ENCODE data around the gene METAP1. TPM values are rescaled to one million over a fixed set of nuclear protein-coding genes. Genes with fewer than 3 reads are reported as not detected.

METAP1 gene
- total RNA-seq, 1 donor from 2014 or later: 41.9 TPM

DNA sequence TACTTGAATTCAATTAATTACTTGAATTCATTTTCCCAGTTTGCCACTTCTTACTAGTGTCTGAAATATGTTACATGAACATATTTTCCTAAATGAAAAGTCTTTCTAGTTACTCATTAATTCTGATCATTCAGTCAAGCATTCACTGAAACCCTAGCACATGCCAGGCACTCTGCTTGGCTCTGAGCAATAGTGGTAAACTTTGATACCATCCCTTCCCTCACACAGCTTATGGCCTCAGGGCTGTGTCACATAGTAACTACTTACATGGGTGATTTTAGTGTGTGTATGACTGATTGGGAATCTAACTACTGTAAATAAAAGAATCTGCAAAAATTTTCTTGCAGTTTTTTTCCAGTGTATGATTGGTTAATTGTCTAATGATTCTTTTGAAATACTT lies 32.7 kb downstream of the METAP1 start:
- TF ChIP-seq, protein P1, sequence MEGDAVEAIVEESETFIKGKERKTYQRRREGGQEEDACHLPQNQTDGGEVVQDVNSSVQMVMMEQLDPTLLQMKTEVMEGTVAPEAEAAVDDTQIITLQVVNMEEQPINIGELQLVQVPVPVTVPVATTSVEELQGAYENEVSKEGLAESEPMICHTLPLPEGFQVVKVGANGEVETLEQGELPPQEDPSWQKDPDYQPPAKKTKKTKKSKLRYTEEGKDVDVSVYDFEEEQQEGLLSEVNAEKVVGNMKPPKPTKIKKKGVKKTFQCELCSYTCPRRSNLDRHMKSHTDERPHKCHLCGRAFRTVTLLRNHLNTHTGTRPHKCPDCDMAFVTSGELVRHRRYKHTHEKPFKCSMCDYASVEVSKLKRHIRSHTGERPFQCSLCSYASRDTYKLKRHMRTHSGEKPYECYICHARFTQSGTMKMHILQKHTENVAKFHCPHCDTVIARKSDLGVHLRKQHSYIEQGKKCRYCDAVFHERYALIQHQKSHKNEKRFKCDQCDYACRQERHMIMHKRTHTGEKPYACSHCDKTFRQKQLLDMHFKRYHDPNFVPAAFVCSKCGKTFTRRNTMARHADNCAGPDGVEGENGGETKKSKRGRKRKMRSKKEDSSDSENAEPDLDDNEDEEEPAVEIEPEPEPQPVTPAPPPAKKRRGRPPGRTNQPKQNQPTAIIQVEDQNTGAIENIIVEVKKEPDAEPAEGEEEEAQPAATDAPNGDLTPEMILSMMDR (IDR thresholded peaks at IDR 0.05; ENCODE audit: insufficient read depth, low read length, severe bottlenecking): no peak
- Histone ChIP-seq H3K27me3 (ENCODE audit: control insufficient read depth, insufficient read depth, low read length) (no peaks in the 10 kb centered on the region), H3K4me3 (ENCODE audit: low read depth, low read length) (no peak overlapping the region), H3K36me3 (ENCODE audit: control insufficient read depth, insufficient read depth, low read length) (no peaks in the 10 kb centered on the region)
- DNase-seq (ENCODE audit: low read depth) (peak; percentile 58), FAIRE-seq (no peak)

DNA sequence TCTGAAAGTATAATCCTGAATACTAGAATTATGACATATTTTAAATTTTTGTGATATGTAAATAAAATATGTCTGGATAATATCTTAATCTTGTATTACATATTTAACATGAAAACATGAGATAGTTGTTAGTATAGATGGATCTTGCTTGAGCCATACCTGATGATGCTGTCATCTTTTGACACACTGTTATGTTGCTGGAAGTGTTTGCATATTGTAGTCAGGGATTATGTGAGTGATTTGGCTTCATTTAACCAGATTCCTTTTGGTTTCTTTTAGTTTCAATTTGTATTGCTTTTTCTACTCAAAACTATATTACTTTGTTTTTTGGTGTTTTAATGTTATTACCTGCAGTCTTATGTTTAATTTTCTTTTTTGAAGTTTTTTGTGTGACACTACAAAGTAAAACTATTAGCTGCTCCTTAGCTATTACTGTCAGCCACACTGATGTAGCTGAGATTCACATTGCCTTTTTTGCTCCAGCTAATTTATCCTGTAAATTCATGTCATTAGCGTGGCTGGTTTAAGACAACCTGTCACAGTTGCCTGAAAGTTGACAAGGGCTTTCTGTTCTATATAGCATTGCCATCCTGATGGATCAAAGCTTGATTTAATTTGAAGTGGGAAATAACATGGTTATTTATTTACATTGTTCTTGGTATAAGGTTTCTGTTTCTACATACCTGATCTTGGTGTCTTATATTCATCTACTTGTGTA lies 33.7 kb downstream of the METAP1 start:
- Histone ChIP-seq H3K36me3 (ENCODE audit: control insufficient read depth, insufficient read depth, low read length) (peaks cover 1% of the 10 kb centered on the region), H3K27me3 (ENCODE audit: control insufficient read depth, insufficient read depth, low read length) (no peaks in the 10 kb centered on the region), H3K4me3 (ENCODE audit: low read depth, low read length) (no peak overlapping the region)
- TF ChIP-seq, protein P1 (IDR thresholded peaks at IDR 0.05; ENCODE audit: insufficient read depth, low read length, severe bottlenecking): no peak
- DNase-seq (ENCODE audit: low read depth): no peak
- FAIRE-seq: no peak

DNA sequence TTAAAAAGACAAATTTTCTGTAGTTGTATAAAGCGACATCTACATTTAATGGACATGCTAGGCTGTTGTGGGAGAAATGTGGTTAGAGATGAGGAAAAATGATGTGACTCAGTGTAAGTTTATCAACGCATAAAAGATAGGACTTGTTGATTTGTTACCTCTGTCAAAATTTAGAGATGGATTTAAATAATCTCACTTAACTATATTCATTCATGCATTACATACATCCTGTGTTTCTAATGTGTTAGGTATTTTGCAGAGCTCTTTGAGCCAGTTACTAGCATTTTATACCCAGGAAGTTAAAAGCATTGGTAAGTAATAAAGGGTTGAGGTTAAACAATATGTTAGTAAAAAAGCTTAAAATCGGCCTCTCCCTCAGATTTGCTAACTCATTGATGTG lies 34.3 kb downstream of the METAP1 start:
- H3K36me3 ChIP-seq (ENCODE audit: control insufficient read depth, insufficient read depth, low read length): peaks cover 1% of the 10 kb centered on the region
- H3K4me3 ChIP-seq (ENCODE audit: low read depth, low read length): no peak overlapping the region
- FAIRE-seq (no peak), DNase-seq (ENCODE audit: low read depth) (no peak)
- H3K27me3 ChIP-seq (ENCODE audit: control insufficient read depth, insufficient read depth, low read length): no peaks in the 10 kb centered on the region
- TF ChIP-seq, protein P1 (IDR thresholded peaks at IDR 0.05; ENCODE audit: insufficient read depth, low read length, severe bottlenecking): no peak

DNA sequence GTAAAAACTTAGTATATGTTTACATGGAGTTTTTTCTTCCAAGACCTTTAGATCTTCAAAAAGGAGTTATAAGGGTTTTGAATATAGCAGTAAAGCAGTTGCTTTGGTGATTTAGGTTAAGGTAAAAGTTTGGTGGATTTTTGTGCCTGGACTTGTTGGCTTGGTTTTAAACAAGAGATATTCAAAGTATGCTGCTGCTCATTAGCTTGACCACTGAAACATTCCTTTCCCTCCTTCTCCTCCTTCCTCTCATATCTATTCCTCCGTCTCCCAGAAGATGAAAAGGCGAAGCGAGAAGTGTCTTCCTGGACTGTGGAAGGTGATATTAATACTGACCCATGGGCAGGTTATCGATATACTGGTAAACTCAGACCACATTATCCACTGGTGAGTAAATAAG lies 38.4 kb downstream of the METAP1 start:
- Histone ChIP-seq H3K4me3 (ENCODE audit: low read depth, low read length) (no peak overlapping the region), H3K27me3 (ENCODE audit: control insufficient read depth, insufficient read depth, low read length) (no peaks in the 10 kb centered on the region), H3K36me3 (ENCODE audit: control insufficient read depth, insufficient read depth, low read length) (peaks cover 2% of the 10 kb centered on the region)
- DNase-seq (ENCODE audit: low read depth): no peak
- TF ChIP-seq, protein P1 (IDR thresholded peaks at IDR 0.05; ENCODE audit: insufficient read depth, low read length, severe bottlenecking): no peak
- FAIRE-seq: no peak

DNA sequence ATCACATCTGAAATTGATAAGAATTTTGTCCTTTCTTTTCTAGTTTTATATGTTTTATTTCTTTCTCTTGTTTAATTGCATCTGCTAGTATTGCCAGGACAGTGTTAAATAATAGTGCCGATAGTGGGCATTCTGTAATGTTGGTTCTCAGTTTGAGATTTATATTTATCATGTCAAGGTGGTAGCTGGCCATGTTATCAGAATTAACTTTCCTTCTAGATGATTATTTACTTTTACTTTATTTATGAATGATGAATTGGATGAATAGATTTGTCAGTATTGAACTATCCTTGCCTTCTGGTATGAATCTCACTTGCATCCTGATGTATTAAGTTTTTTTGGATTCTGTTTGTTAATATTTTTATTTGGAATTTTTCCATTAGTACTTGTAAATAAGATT lies 42.7 kb downstream of the METAP1 start:
- FAIRE-seq (no peak), DNase-seq (ENCODE audit: low read depth) (no peak)
- H3K4me3 ChIP-seq (ENCODE audit: low read depth, low read length): no peak overlapping the region
- H3K27me3 ChIP-seq (ENCODE audit: control insufficient read depth, insufficient read depth, low read length): no peaks in the 10 kb centered on the region
- TF ChIP-seq, protein P1 (IDR thresholded peaks at IDR 0.05; ENCODE audit: insufficient read depth, low read length, severe bottlenecking): no peak
- peaks cover 2% of the 10 kb centered on the region for H3K36me3 ChIP-seq (ENCODE audit: control insufficient read depth, insufficient read depth, low read length)

DNA sequence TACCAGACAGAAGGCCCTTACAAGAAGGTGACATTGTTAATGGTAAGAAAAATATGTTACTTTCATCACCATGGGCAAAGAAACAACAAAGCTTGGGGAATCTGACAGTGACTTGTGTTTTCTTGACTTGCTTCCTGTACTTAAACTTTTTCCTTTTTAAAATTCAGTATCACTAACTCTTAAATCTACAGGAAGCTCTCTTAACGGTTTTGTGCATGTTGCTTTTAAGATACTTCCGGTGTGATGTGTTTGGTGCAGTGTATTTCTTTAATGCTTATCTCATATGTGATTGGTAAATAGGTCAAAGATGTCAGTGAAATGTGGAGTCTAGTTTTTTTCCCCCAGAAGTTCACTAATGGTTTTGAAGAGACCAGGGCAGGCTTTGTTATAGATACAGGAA lies 47.8 kb downstream of the METAP1 start:
- DNase-seq (ENCODE audit: low read depth) (no peak), FAIRE-seq (no peak)
- Histone ChIP-seq H3K27me3 (ENCODE audit: control insufficient read depth, insufficient read depth, low read length) (no peaks in the 10 kb centered on the region), H3K36me3 (ENCODE audit: control insufficient read depth, insufficient read depth, low read length) (peaks cover 6% of the 10 kb centered on the region), H3K4me3 (ENCODE audit: low read depth, low read length) (no peak overlapping the region)
- TF ChIP-seq, protein P1 (IDR thresholded peaks at IDR 0.05; ENCODE audit: insufficient read depth, low read length, severe bottlenecking): no peak
